Stimulated activated CD8-positive, alpha-beta memory T cell treated with anti-CD3 and anti-CD28 coated beads, Interleukin-7, amount 100 ng/mL, for 1 hour (primary cell): ENCODE measurements around the gene MACO1.

Experiments
- DNase-seq, 2 donors: peaks; one replicate each; pipeline ENCODE4 v3.0.0-alpha.2; 2020; ENCODE audit warnings: low read depth in 2 of 2

Gene MACO1

GRCh38 chr1:25523542-25523941, 92.8 kb downstream of the MACO1 start:
- DNase-seq: no peak

- no peak for DNase-seq
Observed at GRCh38 chr1:25524568-25525360, 94.1 kb downstream of the MACO1 start.

- DNase-seq: no peak
Observed at GRCh38 chr1:25525361-25525688, 94.6 kb downstream of the MACO1 start.

- no peak for DNase-seq
Observed at GRCh38 chr1:25526753-25527152, 96.1 kb downstream of the MACO1 start.

- no peak for DNase-seq
Observed at GRCh38 chr1:25527226-25527846, 96.6 kb downstream of the MACO1 start.

- DNase-seq: no peak
Observed at GRCh38 chr1:25527946-25528595, 97.4 kb downstream of the MACO1 start.

- DNase-seq: no peak
Observed at GRCh38 chr1:25528881-25529517, 98.3 kb downstream of the MACO1 start.

GRCh38 chr1:25529518-25530185, 99.0 kb downstream of the MACO1 start:
- DNase-seq: no peak

GRCh38 chr1:25530186-25531081, 99.7 kb downstream of the MACO1 start:
- DNase-seq: no peak

GRCh38 chr1:25531082-25531461, 100.4 kb downstream of the MACO1 start:
- no peak for DNase-seq

- no peak for DNase-seq
Observed at GRCh38 chr1:25532970-25533369, 102.3 kb downstream of the MACO1 start.

GRCh38 chr1:25533775-25534409, 103.2 kb downstream of the MACO1 start:
- DNase-seq: no peak

GRCh38 chr1:25534410-25534788, 103.7 kb downstream of the MACO1 start:
- no peak for DNase-seq

GRCh38 chr1:25536124-25536523, 105.4 kb downstream of the MACO1 start:
- no peak for DNase-seq

GRCh38 chr1:25537153-25537831, 106.6 kb downstream of the MACO1 start:
- DNase-seq: no peak

- no peak for DNase-seq
Observed at GRCh38 chr1:25538191-25538767, 107.6 kb downstream of the MACO1 start.

- no peak for DNase-seq
Observed at GRCh38 chr1:25540750-25541342, 110.1 kb downstream of the MACO1 start.

- no peak for DNase-seq
Observed at GRCh38 chr1:25541425-25541824, 110.7 kb downstream of the MACO1 start.
